DND-41 (cell line): ENCODE measurements around the gene CSNK1G1.
"Not testable (repeated sequence)": the region's sequence is repeated elsewhere in the genome, so short reads cannot be mapped to it uniquely, and the experiment has no call there.

Experiments
- ATAC-seq: fragments of 200-7000 bp; cut with Tn5 transposase; 3 replicates; pipeline ENCODE4 v1.9.1; 2021; ENCODE audit warnings: low read depth; ENCODE audit not compliant: insufficient read depth
- DNase-seq: peaks from one replicate; pipeline ENCODE4 v3.0.0-alpha.2; 2020
- H2AFZ ChIP-seq: 2 replicates; pipeline ENCODE4 v1.6.0; 2012; ENCODE audit warnings: low read depth, low read length
- H3K27ac ChIP-seq: 2 replicates; pipeline ENCODE4 v1.5.1; 2012; ENCODE audit warnings: low read length, inconsistent platforms
- H3K27me3 ChIP-seq: fragments of 200-600 bp; sonication (generic); 2 replicates; pipeline ENCODE4 v1.6.0; 2012; ENCODE audit warnings: low read length, mild to moderate bottlenecking, inconsistent platforms; ENCODE audit not compliant: insufficient read depth, poor library complexity
- H3K36me3 ChIP-seq: 2 replicates; pipeline ENCODE4 v1.5.1; 2012; ENCODE audit warnings: low read length, inconsistent platforms; ENCODE audit not compliant: insufficient read depth
- H3K4me1 ChIP-seq: 2 replicates; pipeline ENCODE4 v1.5.1; 2012; ENCODE audit warnings: mild to moderate bottlenecking, low read length; ENCODE audit not compliant: insufficient read depth
- H3K4me2 ChIP-seq: 2 replicates; pipeline ENCODE4 v1.6.0; 2012; ENCODE audit warnings: mild to moderate bottlenecking, moderate library complexity, low read length, inconsistent platforms; ENCODE audit not compliant: insufficient read depth
- H3K4me3 ChIP-seq, 2 experiments: fragments of 200-600 bp in 1 of 2; shearing (Covaris generic) in 1 of 2; 2 replicates each; pipeline ENCODE4 v1.5.1; 2012 to 2016; ENCODE audit warnings: inconsistent platforms in 2 of 2, low read length in 2 of 2, mild to moderate bottlenecking in 2 of 2, low read depth in 1 of 2, moderate library complexity in 1 of 2
- H3K79me2 ChIP-seq: 2 replicates; pipeline ENCODE4 v1.6.0; 2012; ENCODE audit warnings: low read length, inconsistent platforms; ENCODE audit not compliant: insufficient read depth
- H3K9ac ChIP-seq: 2 replicates; pipeline ENCODE4 v1.6.0; 2012; ENCODE audit warnings: low read depth, mild to moderate bottlenecking, inconsistent platforms, low read length, moderate library complexity
- H3K9me3 ChIP-seq: 2 replicates; pipeline ENCODE4 v1.5.1; 2012; ENCODE audit warnings: low read length, moderate library complexity, mild to moderate bottlenecking, inconsistent platforms; ENCODE audit not compliant: insufficient read depth, severe bottlenecking
- H4K20me1 ChIP-seq: 2 replicates; pipeline ENCODE4 v1.6.0; 2012; ENCODE audit warnings: low read length; ENCODE audit not compliant: insufficient read depth
- CTCF ChIP-seq: IDR thresholded peaks from 2 replicates; pipeline ENCODE4 v1.5.1; 2012; ENCODE audit warnings: borderline replicate concordance, low read length, moderate library complexity, mild to moderate bottlenecking; ENCODE audit not compliant: poor library complexity, severe bottlenecking; ENCODE audit errors: extremely low read depth
- EZH2 ChIP-seq: IDR thresholded peaks from 3 replicates; pipeline ENCODE4 v1.6.1; 2012; ENCODE audit warnings: borderline replicate concordance, low read depth, mild to moderate bottlenecking, moderate library complexity, low read length, inconsistent platforms; ENCODE audit not compliant: severe bottlenecking

The CSNK1G1 gene

DNA sequence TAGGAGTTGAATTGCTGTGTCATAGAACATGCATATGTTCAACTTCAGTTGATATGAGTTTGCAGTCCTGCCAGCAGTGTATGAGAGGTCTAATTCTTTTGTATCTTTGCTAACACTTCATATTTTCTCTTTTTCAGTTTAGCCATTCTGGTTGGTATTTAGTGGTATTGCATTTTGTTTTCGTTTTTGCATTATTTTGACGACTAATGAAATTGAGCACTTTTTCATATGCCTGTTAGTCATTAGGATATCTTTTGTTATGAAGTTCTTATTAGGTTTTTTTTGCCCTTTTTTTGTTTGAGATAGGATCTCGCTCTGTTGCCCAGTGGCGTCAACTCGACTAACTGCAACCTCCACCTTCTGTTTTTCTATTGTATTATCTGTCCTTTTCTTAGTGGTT, 40.8 kb upstream of the CSNK1G1 start:
- Histone ChIP-seq H3K79me2 (peaks cover 3% of the 10 kb centered on the region; the same call in 1 of the 2 replicates), H3K9ac (no peak overlapping the region), H3K4me1 (no peaks in the 10 kb centered on the region), H2AFZ (no peak overlapping the region), H3K27ac (no peak overlapping the region), H3K9me3 (no peaks in the 10 kb centered on the region), H4K20me1 (no peaks in the 10 kb centered on the region), H3K4me2 (no peak overlapping the region), H3K36me3 (peaks cover 43% of the 10 kb centered on the region), H3K27me3 (no peaks in the 10 kb centered on the region), H3K4me3 (no peak overlapping the region)
- DNase-seq (no peak), ATAC-seq (no peak)
- TF ChIP-seq CTCF (no peak), EZH2 (no peak)

DNA sequence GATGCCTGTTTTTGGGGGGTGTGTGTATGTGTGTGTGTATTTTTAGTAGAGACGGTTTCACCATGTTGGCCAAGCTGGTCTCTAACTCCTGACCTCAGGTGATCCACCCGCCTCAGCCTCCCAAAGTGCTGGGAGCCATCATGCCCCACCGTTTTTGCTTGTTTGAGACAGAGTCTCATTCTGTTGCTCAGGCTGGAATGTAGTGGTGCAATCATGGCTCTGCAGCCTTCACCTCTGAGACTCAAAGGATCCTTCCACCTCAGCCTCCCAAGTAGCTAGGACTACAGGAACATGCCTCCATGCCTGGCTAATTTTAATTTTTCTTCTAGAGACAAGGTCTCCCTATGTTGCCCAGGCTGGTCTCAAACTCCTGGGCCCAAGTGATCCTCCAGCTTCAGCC, 36.5 kb upstream of the CSNK1G1 start:
- not testable (repeated sequence) for H3K9me3 ChIP-seq, H4K20me1 ChIP-seq, H3K27me3 ChIP-seq, H2AFZ ChIP-seq, H3K4me2 ChIP-seq, H3K4me3 ChIP-seq, H3K9ac ChIP-seq, ATAC-seq, DNase-seq, H3K27ac ChIP-seq
- Histone ChIP-seq H3K79me2 (peaks cover 30% of the 10 kb centered on the region), H3K36me3 (peaks cover 20% of the 10 kb centered on the region), H3K4me1 (peaks cover 16% of the 10 kb centered on the region)

DNA sequence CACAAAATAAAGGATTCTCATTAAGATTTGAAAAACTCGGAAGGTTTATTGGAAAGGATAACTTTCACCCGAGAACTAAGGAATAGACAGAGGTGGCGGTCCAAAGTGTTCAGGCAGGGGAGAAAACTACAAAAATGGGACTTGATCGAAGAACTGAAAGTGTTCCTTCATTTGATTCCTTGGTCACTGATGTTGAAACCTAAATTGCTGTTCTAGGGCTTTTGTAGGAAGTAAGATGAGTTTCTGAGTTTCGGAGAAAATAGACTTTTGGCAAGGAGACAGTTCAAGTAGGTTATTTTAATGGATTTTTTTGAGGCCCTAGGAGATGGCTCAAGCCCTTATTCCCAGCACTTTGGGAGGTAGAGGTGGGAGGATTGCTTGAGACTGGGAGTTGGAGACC, 33.1 kb upstream of the CSNK1G1 start:
- DNase-seq (no peak), ATAC-seq (no peak)
- Histone ChIP-seq H3K27me3 (no peaks in the 10 kb centered on the region), H3K4me3 (peak overlapping the region in 1 of 2 experiments; percentile 99; a peak in 2 of 4 replicates), H3K9ac (peak overlapping the region; percentile 73; the same call in 1 of the 2 replicates), H3K4me2 (peak overlapping the region; percentile 72), H4K20me1 (no peaks in the 10 kb centered on the region), H3K9me3 (no peaks in the 10 kb centered on the region), H3K79me2 (peaks cover 30% of the 10 kb centered on the region), H2AFZ (no peak overlapping the region), H3K36me3 (no peaks in the 10 kb centered on the region), H3K4me1 (peaks cover 21% of the 10 kb centered on the region), H3K27ac (no peak overlapping the region)
- no peak for TF ChIP-seq CTCF
- TF ChIP-seq EZH2 = no peak

- DNase-seq = peak; percentile 96
- peak within 1 kb of the TSS; percentile 88 for H3K27ac ChIP-seq
- peak; percentile 39 for TF ChIP-seq CTCF
- TF ChIP-seq EZH2 = no peak
- peak within 1 kb of the TSS; percentile 73 for H3K9ac ChIP-seq
- H2AFZ ChIP-seq = peak within 1 kb of the TSS; percentile 99
- peaks cover 29% of the 10 kb centered on the region for H3K79me2 ChIP-seq
- H3K27me3 ChIP-seq = no peaks in the 10 kb centered on the region
- H3K4me3 ChIP-seq = peak within 1 kb of the TSS; percentile 92 to 99; a peak in 3 of 4 replicates
- no peaks in the 10 kb centered on the region for H4K20me1 ChIP-seq
- no peaks in the 10 kb centered on the region for H3K9me3 ChIP-seq
- H3K4me1 ChIP-seq = peaks cover 21% of the 10 kb centered on the region
- no peaks in the 10 kb centered on the region for H3K36me3 ChIP-seq
- H3K4me2 ChIP-seq = peak within 1 kb of the TSS; percentile 72
- peak; percentile 99 for ATAC-seq
Observed at GRCh38 chr15:64387562-64388168, 31.7 kb upstream of the CSNK1G1 start, which contains the start of gene TRIP4. TRIP4 (plus strand) TSS chr15:64387836; CDS start chr15:64387864, 28 bp downstream.
